Activated T-cell treated with anti-CD3 and anti-CD28 coated beads, Interleukin-2, amount 50 U/mL, for 72 hours (primary cell): ENCODE measurements around the gene KIF1B. TPM values are rescaled to one million over a fixed set of nuclear protein-coding genes. Genes with fewer than 3 reads are reported as not detected.
A peak's percentile ranks its signal among the peaks of the same experiment; 100 is the strongest.
"Not testable (repeated sequence)": the region's sequence is repeated elsewhere in the genome, so short reads cannot be mapped to it uniquely, and the experiment has no call there.

Experiments used
- ATAC-seq, 2 donors: fragments of 150-1000 bp; cut with Tn5 transposase; replicated peaks in 1 of 2; 2 replicates each; pipeline ENCODE4 v1.10.0; 2021; ENCODE audit warnings: moderate library complexity in 2 of 2, mild to moderate bottlenecking in 1 of 2
- DNase-seq, 2 donors: peaks; one replicate each; pipeline ENCODE4 v3.0.0; 2021 to 2022; ENCODE audit warnings: mixed read lengths in 1 of 2
- H3K27ac Mint-ChIP-seq: one replicate; pipeline ENCODE4 v1.8.0; 2022; ENCODE audit warnings: mild to moderate bottlenecking, moderate library complexity, mixed read lengths
- H3K27me3 Mint-ChIP-seq: one replicate; pipeline ENCODE4 v1.8.0; 2022; ENCODE audit warnings: low read depth, mixed read lengths
- H3K36me3 Mint-ChIP-seq, 2 donors: one replicate each; pipeline ENCODE4 v1.8.0; 2022; ENCODE audit warnings: mixed read lengths in 2 of 2, mild to moderate bottlenecking in 1 of 2; ENCODE audit not compliant: insufficient read depth in 2 of 2
- H3K4me1 Mint-ChIP-seq: one replicate; pipeline ENCODE4 v1.8.0; 2022; ENCODE audit warnings: low read depth, mixed read lengths
- H3K4me3 Mint-ChIP-seq, 2 donors: one replicate each; pipeline ENCODE4 v1.8.0; 2022; ENCODE audit warnings: mild to moderate bottlenecking in 2 of 2, mixed read lengths in 2 of 2, moderate library complexity in 2 of 2
- H3K9me3 Mint-ChIP-seq, 2 donors: one replicate each; pipeline ENCODE4 v1.8.0; 2022; ENCODE audit warnings: mixed read lengths in 2 of 2
- total RNA-seq, 2 donors: library from RNA; stranded (reverse); gene quantifications; one replicate each; pipeline ENCODE4 v1.2.3, GENCODE V29; 2022

The KIF1B gene
- total RNA-seq, 2 donors from 2014 or later, result 12.5 to 16.6 TPM

GRCh38 chr1:10347109-10347508, 136.7 kb downstream of the KIF1B start:
- peak in 1 of 2 donors; percentile 53 for ATAC-seq
- H3K4me3 Mint-ChIP-seq, result no peak overlapping the region

DNA sequence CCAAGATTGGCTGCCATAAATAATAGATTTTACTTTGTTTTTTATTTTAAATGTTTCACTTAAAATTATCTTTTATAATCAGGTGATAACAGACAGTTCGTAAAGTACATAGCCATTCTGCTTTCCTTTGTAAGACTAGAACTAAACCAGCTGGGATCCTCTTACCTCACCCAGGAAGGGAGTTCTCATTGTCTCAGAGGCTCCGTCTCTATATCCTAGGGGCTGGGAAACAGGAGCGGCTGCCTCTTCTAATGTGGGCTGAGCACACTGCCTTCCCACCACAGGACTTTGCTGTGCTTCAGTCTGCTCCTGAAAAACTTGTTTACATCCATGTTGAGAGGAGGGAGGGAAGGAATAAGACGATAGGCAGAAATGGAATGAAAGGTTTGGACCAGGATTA, 142.9 kb downstream of the KIF1B start:
- DNase-seq (no peak), ATAC-seq (no peak)
- Mint-ChIP-seq H3K36me3 (no peaks in the 10 kb centered on the region), H3K27ac (no peak overlapping the region), H3K4me1 (no peaks in the 10 kb centered on the region), H3K4me3 (no peak overlapping the region), H3K9me3 (no peaks in the 10 kb centered on the region), H3K27me3 (no peaks in the 10 kb centered on the region)

More at GRCh38 chr1:10347109-10347508, 136.7 kb downstream of the KIF1B start:
- Mint-ChIP-seq H3K4me1 (peaks cover 8% of the 10 kb centered on the region), H3K36me3 (no peaks in the 10 kb centered on the region), H3K9me3 (no peaks in the 10 kb centered on the region), H3K27ac (peak overlapping the region; percentile 47), H3K27me3 (no peaks in the 10 kb centered on the region)
- DNase-seq, result no peak

- H3K36me3 Mint-ChIP-seq, result no peaks in the 10 kb centered on the region
- ATAC-seq (no peak), DNase-seq (no peak)
- no peak overlapping the region for H3K27ac Mint-ChIP-seq
- H3K4me1 Mint-ChIP-seq, result no peaks in the 10 kb centered on the region
- no peaks in the 10 kb centered on the region for H3K27me3 Mint-ChIP-seq
- no peaks in the 10 kb centered on the region for H3K9me3 Mint-ChIP-seq
- no peak overlapping the region for H3K4me3 Mint-ChIP-seq
Observed at GRCh38 chr1:10353693-10354092, 143.3 kb downstream of the KIF1B start.

DNA sequence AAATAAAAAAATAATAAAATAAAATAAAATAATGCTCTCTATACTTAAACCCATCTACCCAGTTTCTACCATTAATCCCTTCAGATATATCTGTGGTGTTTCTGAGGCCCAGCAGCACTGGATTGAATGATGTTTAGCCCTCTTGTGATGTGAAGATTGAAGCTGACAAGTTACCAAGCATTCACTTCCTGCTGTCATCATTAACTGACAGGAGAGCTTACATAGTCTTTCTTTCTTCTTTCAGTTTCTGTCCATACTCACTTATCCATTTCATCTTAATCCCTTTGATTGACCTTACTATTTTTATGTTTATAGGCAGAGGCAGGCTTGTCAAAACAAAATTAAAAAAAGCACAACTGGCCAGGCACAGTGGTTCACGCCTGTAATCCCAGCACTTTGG, 149.7 kb downstream of the KIF1B start:
- no peak overlapping the region for H3K4me3 Mint-ChIP-seq
- no peaks in the 10 kb centered on the region for H3K27me3 Mint-ChIP-seq
- no peak for ATAC-seq
- peaks cover 5% of the 10 kb centered on the region for H3K4me1 Mint-ChIP-seq
- no peaks in the 10 kb centered on the region for H3K36me3 Mint-ChIP-seq
- H3K9me3 Mint-ChIP-seq, result no peaks in the 10 kb centered on the region
- DNase-seq, result no peak
- H3K27ac Mint-ChIP-seq, result no peak overlapping the region

- H3K27ac Mint-ChIP-seq, result no peak overlapping the region
- H3K36me3 Mint-ChIP-seq, result no peaks in the 10 kb centered on the region
- ATAC-seq (no peak), DNase-seq (no peak)
- H3K27me3 Mint-ChIP-seq, result no peaks in the 10 kb centered on the region
- H3K4me3 Mint-ChIP-seq, result no peak overlapping the region
- peaks cover 5% of the 10 kb centered on the region for H3K4me1 Mint-ChIP-seq
- no peaks in the 10 kb centered on the region for H3K9me3 Mint-ChIP-seq
Observed at GRCh38 chr1:10361515-10361914, 151.1 kb downstream of the KIF1B start.

- H3K27ac Mint-ChIP-seq, result no peak overlapping the region
- H3K9me3 Mint-ChIP-seq, result no peaks in the 10 kb centered on the region
- H3K36me3 Mint-ChIP-seq, result no peaks in the 10 kb centered on the region
Observed at GRCh38 chr1:10368194-10368593, 157.8 kb downstream of the KIF1B start.

GRCh38 chr1:10374442-10374860, 164.1 kb downstream of the KIF1B start:
- Mint-ChIP-seq H3K4me1 (no peaks in the 10 kb centered on the region), H3K27ac (peak overlapping the region; percentile 57)

More at GRCh38 chr1:10368194-10368593, 157.8 kb downstream of the KIF1B start:
- Mint-ChIP-seq H3K27me3 (no peaks in the 10 kb centered on the region), H3K4me3 (no peak overlapping the region), H3K4me1 (no peaks in the 10 kb centered on the region)
- DNase-seq, result no peak
- no peak for ATAC-seq

DNA sequence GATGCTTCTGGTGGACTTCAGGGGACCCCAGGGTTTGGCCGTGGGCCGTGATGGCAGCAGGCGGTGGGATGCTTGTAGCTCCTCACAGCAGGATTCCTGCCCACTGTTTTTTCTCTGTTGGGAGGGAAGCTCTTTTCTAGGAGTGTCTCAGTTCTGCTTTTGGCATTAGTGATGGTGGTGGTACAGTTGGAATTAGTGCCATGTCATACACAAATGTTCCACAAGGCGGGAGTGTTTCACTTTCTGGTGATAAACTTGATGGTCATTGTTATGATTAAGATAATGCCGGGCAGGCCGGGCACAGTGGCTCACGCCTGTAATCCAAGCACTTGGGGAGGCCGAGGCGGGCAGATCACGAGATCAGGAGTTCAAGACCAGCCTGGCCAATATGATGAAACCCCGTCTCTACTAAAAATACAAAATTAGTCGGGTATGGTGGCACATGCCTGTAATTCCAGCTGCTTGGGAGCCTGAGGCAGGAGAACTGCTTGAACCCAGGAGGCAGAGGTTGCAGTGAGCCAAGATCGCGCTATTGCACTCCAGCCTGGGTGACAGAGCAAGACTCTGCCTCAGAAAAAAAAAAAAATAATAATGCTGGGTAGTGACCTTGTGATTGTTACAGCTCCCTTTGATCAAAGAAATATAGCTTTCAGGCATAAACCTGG, 167.1 kb downstream of the KIF1B start:
- not testable (repeated sequence) for H3K4me3 Mint-ChIP-seq, H3K27me3 Mint-ChIP-seq, H3K9me3 Mint-ChIP-seq, H3K27ac Mint-ChIP-seq, H3K4me1 Mint-ChIP-seq, H3K36me3 Mint-ChIP-seq
- DNase-seq, result peak; percentile 23 to 26
- ATAC-seq, result peak in 1 of 2 donors; percentile 23

More at GRCh38 chr1:10374442-10374860, 164.1 kb downstream of the KIF1B start:
- ATAC-seq, result no peak
- DNase-seq, result no peak
- Mint-ChIP-seq H3K4me3 (no peak overlapping the region), H3K9me3 (no peaks in the 10 kb centered on the region), H3K36me3 (peaks cover 0 to 2% of the 10 kb centered on the region in 2 donors), H3K27me3 (no peaks in the 10 kb centered on the region)

DNA sequence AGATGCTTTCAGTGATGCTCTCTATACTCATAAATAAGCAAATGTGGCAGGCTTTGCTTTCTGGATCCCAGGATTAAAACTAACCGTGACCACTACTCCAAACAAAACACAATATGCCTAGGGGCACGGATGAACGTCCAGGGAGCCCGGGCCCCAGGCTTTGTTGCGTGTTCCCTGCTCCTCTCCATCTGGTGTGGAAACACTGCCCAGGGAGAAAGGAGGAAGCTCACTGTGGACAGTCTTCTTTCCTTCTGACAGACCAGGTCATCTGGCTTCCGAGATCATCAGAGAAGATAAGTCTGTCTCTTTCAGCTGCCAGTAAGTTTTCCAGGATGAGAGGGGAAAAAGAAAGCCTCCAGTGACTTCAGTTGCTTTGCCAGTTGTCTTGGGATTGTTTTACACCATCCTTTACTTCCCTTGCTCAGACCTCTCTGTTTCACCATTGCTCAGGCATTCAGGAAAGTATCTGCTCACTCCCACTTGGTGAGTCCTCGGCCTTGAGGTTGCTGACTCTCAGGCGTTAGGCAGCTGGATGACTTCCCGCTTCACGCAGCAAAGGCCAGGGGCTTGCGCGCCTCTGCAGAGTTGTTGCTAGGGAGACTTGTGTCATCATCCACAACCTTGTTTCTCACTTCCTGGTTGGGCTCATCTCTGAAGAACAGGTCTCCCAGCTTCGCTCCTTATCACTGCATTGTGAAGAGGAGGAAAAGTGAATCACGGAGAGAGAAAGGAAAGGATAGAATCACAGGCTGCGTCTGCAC, 167.9 kb downstream of the KIF1B start:
- Mint-ChIP-seq H3K9me3 (no peaks in the 10 kb centered on the region), H3K4me3 (no peak overlapping the region), H3K36me3 (peaks cover 0 to 2% of the 10 kb centered on the region in 2 donors), H3K27ac (no peak overlapping the region), H3K4me1 (no peaks in the 10 kb centered on the region), H3K27me3 (no peaks in the 10 kb centered on the region)
- ATAC-seq, result no peak
- no peak for DNase-seq

- H3K27me3 Mint-ChIP-seq, result no peaks in the 10 kb centered on the region
- DNase-seq (no peak), ATAC-seq (no peak)
- peaks cover 0 to 2% of the 10 kb centered on the region in 2 donors for H3K36me3 Mint-ChIP-seq
- H3K27ac Mint-ChIP-seq, result peak overlapping the region; percentile 13
- H3K4me1 Mint-ChIP-seq, result no peaks in the 10 kb centered on the region
- H3K4me3 Mint-ChIP-seq, result no peak overlapping the region
- H3K9me3 Mint-ChIP-seq, result no peaks in the 10 kb centered on the region
Observed at GRCh38 chr1:10379101-10379620, 168.8 kb downstream of the KIF1B start.

DNA sequence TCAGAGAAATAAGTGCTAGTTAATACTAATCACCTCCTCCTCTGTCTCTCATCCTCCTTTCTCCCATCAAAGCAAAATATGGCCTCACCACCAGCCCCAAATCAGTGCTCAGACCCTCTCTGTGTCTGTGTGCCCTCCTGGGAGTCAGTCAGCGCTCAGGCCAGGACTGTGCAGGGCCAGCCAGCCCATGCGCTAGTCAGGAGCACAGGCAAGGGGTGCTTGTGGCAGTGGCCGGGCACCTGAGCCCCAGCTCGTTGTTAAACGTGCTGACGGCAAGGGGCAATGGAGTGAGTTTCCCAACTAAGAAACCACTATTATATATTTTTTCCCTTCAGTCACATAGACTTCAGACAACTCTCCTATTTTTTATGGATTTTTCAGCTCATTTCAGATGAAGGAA, 169.3 kb downstream of the KIF1B start:
- ATAC-seq, result no peak
- no peaks in the 10 kb centered on the region for H3K9me3 Mint-ChIP-seq
- no peak overlapping the region for H3K4me3 Mint-ChIP-seq
- H3K36me3 Mint-ChIP-seq, result peaks cover 0 to 2% of the 10 kb centered on the region in 2 donors
- H3K27ac Mint-ChIP-seq, result no peak overlapping the region
- DNase-seq, result no peak
- H3K27me3 Mint-ChIP-seq, result no peaks in the 10 kb centered on the region
- H3K4me1 Mint-ChIP-seq, result no peaks in the 10 kb centered on the region

DNA sequence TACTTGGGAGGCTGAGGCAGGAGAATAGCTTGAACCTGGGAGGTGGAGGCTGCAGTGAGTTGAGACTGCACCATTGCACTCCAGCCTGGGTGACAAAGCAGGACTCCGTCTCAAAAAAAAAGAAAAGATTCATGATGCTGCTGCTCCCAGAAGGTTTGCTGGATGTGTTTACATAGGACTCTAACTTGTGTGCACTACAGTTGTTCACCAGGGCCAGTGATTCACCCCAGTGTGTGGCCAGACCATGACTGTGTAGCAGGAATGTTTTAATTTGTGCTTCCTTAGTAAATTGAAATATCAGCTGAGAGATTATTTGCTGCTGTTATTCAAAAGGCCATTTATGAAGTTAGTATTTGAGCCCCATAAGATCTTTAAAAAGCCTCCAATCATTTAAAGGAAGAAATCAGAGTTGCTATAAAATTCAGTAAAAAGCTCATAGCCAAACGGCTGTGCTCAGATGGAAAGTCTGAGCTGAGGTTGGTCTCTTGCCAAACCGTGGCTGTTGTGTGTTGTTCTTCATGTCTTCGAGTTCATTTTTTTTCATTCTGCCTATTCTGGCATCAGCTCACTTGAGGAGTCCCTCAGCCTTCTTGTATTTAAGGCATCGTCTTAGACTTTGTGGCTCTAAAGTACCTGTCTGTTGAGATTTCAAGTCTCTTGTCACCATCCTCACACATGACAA, 170.4 kb downstream of the KIF1B start:
- Mint-ChIP-seq H3K27me3 (no peaks in the 10 kb centered on the region), H3K27ac (no peak overlapping the region), H3K4me1 (no peaks in the 10 kb centered on the region), H3K36me3 (peaks cover 0 to 2% of the 10 kb centered on the region in 2 donors), H3K9me3 (no peaks in the 10 kb centered on the region), H3K4me3 (no peak overlapping the region)
- ATAC-seq (no peak), DNase-seq (no peak)

- Mint-ChIP-seq H3K4me1 (peaks cover 10% of the 10 kb centered on the region), H3K4me3 (no peak overlapping the region), H3K9me3 (no peaks in the 10 kb centered on the region), H3K27me3 (no peaks in the 10 kb centered on the region), H3K27ac (no peak overlapping the region), H3K36me3 (no peaks in the 10 kb centered on the region)
- DNase-seq, result no peak
- no peak for ATAC-seq
Observed at GRCh38 chr1:10383630-10384029, 173.3 kb downstream of the KIF1B start.
